ENCODE measurements around the gene ELFN1.

The ELFN1 gene

DNA sequence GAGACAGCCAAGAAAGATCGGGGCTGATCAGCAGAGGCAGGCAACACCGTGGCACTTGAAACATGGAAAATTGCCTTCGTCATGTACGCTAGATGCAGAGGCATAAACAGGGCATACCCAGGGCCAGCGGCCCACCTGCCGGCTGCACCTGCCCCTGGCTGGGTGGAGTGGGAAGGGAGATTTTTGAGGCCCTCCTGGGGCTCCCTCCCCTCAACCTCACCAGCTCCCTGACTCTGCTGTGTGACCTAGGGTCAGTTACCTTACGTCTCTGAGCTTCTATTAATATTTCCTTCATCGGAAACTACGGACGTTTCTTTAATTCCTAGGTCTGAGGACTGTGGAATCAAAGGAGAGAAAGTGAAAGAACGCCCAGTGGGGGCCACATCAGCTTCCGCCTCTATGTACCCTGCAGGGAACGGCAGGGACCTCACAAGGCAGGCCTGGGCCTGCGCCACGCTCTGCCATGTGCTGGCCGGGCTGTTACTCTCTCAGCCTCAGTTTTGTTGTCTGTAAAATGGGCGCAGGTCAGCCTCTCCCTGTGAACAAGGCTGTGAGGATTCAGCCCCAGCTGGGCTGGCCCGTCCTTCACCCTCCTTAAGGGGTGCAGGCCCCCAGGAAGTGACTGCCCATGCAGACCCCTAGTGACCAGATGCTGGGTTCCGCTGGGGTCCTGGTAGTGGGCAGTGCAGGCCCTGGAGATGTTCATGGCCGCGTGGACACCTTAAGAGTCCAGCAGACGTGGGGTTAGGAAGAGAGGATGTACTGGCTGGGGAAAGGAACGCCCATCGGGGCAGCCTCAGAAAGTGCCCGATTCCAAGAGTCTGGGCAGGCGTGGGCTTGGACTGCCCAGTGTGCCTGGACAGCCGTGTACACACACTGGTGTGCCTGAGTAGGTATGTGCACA lies 22.7 kb downstream of the ELFN1 start:
- ChIA-PET CTCF (no interaction called here), POLR2A (no interaction called here)
- Histone ChIP-seq H3K4me1 (ENCODE audit: control extremely low read depth in 1 of 4, control insufficient read depth in 4 of 4, insufficient read depth in 4 of 4, low read length in 3 of 4) (no peaks in the 10 kb centered on the region), H3K4me3 (ENCODE audit: control insufficient read depth in 1 of 7, extremely low read depth in 1 of 7, insufficient read depth in 4 of 7, low read depth in 2 of 7, low read length in 6 of 7) (no peak overlapping the region), H3K36me3 (ENCODE audit: control insufficient read depth in 4 of 4, insufficient read depth in 4 of 4, low read length in 3 of 4) (no peaks in the 10 kb centered on the region), H3K9me3 (ENCODE audit: control extremely low read depth in 1 of 5, control insufficient read depth in 4 of 5, insufficient read depth in 2 of 5, low read depth in 1 of 5, low read length in 4 of 5) (peaks cover 0 to 4% (median 0%) of the 10 kb centered on the region in 5 experiments), H3K27ac (ENCODE audit: insufficient read depth in 1 of 2, low read depth in 1 of 2, low read length in 2 of 2, poor library complexity in 1 of 2, severe bottlenecking in 2 of 2) (no peak overlapping the region), H3K27me3 (replicated peaks in 2 of 5; ENCODE audit: control insufficient read depth in 4 of 5, insufficient read depth in 5 of 5, low read length in 4 of 5) (peaks cover 0 to 6% (median 2%) of the 10 kb centered on the region in 5 experiments)
- DNase-seq, result no peak
- 97% methylated on average over 27 of the region's 27 CpGs for WGBS (ENCODE audit: insufficient coverage)

DNA sequence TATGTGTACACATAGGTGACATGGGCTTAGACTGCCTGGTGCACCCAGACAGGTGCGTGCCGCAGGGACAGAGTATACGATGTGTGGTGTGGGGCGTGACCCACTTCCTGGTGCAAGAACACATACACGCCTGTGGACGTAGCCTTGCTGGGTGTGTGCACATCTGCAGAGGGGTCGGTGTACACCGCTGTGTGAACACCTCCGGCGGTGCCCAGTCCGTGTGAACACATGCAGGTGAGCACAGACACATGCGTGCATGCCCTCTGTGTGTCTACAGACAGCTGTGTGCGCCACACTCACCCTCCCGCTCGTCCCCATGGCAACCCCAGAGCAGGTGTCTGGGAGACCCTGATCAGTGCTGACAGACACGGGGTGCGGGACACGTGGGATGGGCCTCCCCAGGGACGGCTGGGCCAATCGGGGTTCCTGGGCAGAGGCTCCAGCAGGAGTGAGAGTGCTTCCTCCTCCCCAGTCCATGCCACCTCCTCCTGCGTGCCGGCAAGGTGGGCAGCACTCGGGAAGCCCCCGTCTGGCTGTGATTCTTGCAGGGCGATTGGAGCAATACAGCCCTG lies 23.4 kb downstream of the ELFN1 start:
- peaks cover 0 to 6% (median 2%) of the 10 kb centered on the region in 5 experiments for H3K27me3 ChIP-seq (replicated peaks in 2 of 5; ENCODE audit: control insufficient read depth in 4 of 5, insufficient read depth in 5 of 5, low read length in 4 of 5)
- WGBS (ENCODE audit: insufficient coverage), result 84% methylated on average over 25 of the region's 25 CpGs
- H3K4me1 ChIP-seq (ENCODE audit: control extremely low read depth in 1 of 4, control insufficient read depth in 4 of 4, insufficient read depth in 4 of 4, low read length in 3 of 4), result no peaks in the 10 kb centered on the region
- H3K4me3 ChIP-seq (ENCODE audit: control insufficient read depth in 1 of 7, extremely low read depth in 1 of 7, insufficient read depth in 4 of 7, low read depth in 2 of 7, low read length in 6 of 7), result no peak overlapping the region
- H3K36me3 ChIP-seq (ENCODE audit: control insufficient read depth in 4 of 4, insufficient read depth in 4 of 4, low read length in 3 of 4), result no peaks in the 10 kb centered on the region
- ChIA-PET CTCF (no interaction called here), POLR2A (no interaction called here)
- no peak overlapping the region for H3K27ac ChIP-seq (ENCODE audit: insufficient read depth in 1 of 2, low read depth in 1 of 2, low read length in 2 of 2, poor library complexity in 1 of 2, severe bottlenecking in 2 of 2)
- H3K9me3 ChIP-seq (ENCODE audit: control extremely low read depth in 1 of 5, control insufficient read depth in 4 of 5, insufficient read depth in 2 of 5, low read depth in 1 of 5, low read length in 4 of 5), result peaks cover 0 to 4% (median 0%) of the 10 kb centered on the region in 5 experiments
- no peak for DNase-seq

DNA sequence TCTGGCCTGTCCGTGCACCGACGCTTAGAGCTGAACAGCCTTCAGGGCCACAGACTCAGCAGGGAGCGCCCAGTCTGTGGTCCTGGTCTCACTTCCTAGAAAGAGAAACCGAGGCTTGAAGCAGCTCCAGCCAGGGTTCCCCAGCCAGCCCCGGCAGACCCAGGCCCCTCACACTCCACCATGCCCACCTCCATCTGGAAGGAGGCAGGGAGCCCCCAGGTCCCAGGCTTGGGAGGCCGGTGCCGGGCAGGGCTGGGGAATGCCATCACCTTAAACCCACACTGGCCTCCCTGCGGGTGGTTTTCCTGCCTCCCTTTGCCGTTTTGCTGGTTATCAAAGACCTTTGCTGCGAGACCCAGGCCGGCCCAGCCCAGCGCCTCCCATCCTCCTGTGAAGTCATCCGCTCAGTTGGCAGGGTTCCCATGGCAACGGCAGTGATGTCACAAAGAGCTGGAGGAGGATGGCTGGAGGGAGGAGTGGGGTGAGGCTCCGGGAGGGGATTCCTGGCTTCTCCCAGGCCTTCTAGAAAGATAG lies 24.0 kb downstream of the ELFN1 start:
- 77% methylated on average over 15 of the region's 16 CpGs for WGBS (ENCODE audit: insufficient coverage)
- peaks cover 0 to 2% (median 0%) of the 10 kb centered on the region in 5 experiments for H3K9me3 ChIP-seq (ENCODE audit: control extremely low read depth in 1 of 5, control insufficient read depth in 4 of 5, insufficient read depth in 2 of 5, low read depth in 1 of 5, low read length in 4 of 5)
- H3K4me3 ChIP-seq (ENCODE audit: control insufficient read depth in 1 of 7, extremely low read depth in 1 of 7, insufficient read depth in 4 of 7, low read depth in 2 of 7, low read length in 6 of 7), result no peak overlapping the region
- DNase-seq, result no peak
- CTCF ChIA-PET, result no interaction called here
- no peaks in the 10 kb centered on the region for H3K36me3 ChIP-seq (ENCODE audit: control insufficient read depth in 4 of 4, insufficient read depth in 4 of 4, low read length in 3 of 4)
- POLR2A ChIA-PET, result no interaction called here
- no peak overlapping the region for H3K27ac ChIP-seq (ENCODE audit: insufficient read depth in 1 of 2, low read depth in 1 of 2, low read length in 2 of 2, poor library complexity in 1 of 2, severe bottlenecking in 2 of 2)
- H3K27me3 ChIP-seq (replicated peaks in 2 of 5; ENCODE audit: control insufficient read depth in 4 of 5, insufficient read depth in 5 of 5, low read length in 4 of 5), result peaks cover 0 to 10% (median 2%) of the 10 kb centered on the region in 5 experiments
- no peaks in the 10 kb centered on the region for H3K4me1 ChIP-seq (ENCODE audit: control extremely low read depth in 1 of 4, control insufficient read depth in 4 of 4, insufficient read depth in 4 of 4, low read length in 3 of 4)

DNA sequence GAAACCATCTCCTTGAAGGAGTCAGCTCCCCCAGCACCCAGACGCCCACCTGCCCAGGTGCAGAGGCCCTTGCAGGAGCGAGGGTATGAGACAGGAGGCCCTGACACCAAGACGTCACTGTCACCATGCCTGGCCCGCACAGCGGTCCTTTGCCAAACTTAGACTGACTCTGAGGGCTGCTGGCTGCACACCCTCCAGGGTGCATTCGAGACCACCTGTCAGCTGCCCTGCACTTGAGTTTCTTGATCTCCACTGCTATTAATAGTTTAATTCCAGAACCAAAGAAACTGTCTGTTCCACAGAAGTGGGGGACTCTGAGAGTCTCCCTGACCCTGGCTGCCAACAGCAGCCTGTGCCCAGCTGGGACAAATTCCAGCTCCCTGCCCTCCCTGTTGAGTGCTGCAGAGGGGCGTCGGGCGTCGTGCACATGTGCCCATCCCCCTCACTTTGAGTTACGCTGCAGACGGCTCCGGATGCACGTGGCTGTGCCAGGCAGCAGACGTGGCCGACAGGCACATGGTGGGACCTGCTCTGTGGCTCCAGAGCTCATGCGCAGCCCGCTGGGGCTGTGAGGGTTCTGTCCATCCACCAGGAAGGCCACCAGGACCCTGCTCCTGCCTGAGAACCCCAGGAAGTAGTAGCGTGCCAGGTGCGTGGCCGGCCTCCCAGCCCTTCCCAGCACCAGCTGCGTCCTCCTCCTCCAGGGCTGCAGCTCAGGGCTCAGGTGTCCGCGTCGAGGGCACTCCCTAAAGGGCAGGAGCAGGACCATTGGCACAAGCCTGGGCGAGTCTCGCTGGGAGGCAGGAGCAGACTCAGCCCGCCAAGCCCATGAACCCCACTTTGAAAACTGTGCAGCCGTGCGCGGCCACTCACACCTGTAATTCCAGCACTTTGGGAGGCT lies 24.8 kb downstream of the ELFN1 start:
- WGBS (ENCODE audit: insufficient coverage), result 88% methylated on average over 31 of the region's 31 CpGs
- Histone ChIP-seq H3K27ac (ENCODE audit: insufficient read depth in 1 of 2, low read depth in 1 of 2, low read length in 2 of 2, poor library complexity in 1 of 2, severe bottlenecking in 2 of 2) (no peak overlapping the region), H3K27me3 (replicated peaks in 2 of 5; ENCODE audit: control insufficient read depth in 4 of 5, insufficient read depth in 5 of 5, low read length in 4 of 5) (peaks cover 0 to 10% (median 2%) of the 10 kb centered on the region in 5 experiments), H3K36me3 (ENCODE audit: control insufficient read depth in 4 of 4, insufficient read depth in 4 of 4, low read length in 3 of 4) (no peaks in the 10 kb centered on the region), H3K4me1 (ENCODE audit: control extremely low read depth in 1 of 4, control insufficient read depth in 4 of 4, insufficient read depth in 4 of 4, low read length in 3 of 4) (no peaks in the 10 kb centered on the region), H3K4me3 (ENCODE audit: control insufficient read depth in 1 of 7, extremely low read depth in 1 of 7, insufficient read depth in 4 of 7, low read depth in 2 of 7, low read length in 6 of 7) (no peak overlapping the region), H3K9me3 (ENCODE audit: control extremely low read depth in 1 of 5, control insufficient read depth in 4 of 5, insufficient read depth in 2 of 5, low read depth in 1 of 5, low read length in 4 of 5) (no peaks in the 10 kb centered on the region)
- DNase-seq, result no peak
- ChIA-PET CTCF (no interaction called here), POLR2A (no interaction called here)

DNA sequence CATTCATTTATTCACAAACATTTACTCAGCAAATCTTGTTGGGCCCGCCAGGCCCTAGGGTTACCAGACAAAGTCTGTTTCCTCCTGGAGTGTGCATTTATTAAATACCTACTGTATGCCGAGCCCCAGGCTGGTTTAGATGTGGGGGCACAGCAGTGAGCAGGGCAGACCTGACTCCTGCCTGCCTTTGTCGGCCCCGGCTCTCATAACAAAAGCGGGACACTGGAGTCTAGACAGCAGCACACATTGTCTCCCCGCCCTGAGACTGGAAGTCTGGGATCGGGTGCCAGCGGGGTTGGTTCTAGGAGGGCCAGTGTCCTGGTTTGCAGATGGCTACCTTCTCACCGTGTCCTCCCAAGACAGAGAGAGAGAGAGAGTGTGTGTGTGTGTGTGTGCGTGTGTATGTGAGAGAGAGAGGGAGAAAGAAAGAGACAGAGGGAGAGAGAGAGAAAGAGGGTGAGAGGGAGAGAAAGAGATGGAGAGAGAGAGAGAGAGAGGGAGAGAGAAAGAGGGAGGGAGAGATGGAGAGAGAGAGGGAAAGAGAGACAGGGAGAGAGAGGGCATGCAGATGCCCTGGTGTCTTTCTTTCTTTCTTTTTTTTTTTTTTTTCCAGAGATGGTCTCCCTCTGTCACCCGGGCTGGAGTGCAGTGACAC lies 25.9 kb downstream of the ELFN1 start:
- H3K27me3 ChIP-seq (replicated peaks in 2 of 5; ENCODE audit: control insufficient read depth in 4 of 5, insufficient read depth in 5 of 5, low read length in 4 of 5), result peaks cover 0 to 15% (median 2%) of the 10 kb centered on the region in 5 experiments
- CTCF ChIA-PET, result no interaction called here
- H3K4me1 ChIP-seq (ENCODE audit: control extremely low read depth in 1 of 4, control insufficient read depth in 4 of 4, insufficient read depth in 4 of 4, low read length in 3 of 4), result no peaks in the 10 kb centered on the region
- 90% methylated on average over 10 of the region's 11 CpGs for WGBS (ENCODE audit: insufficient coverage)
- no peak for DNase-seq
- no peaks in the 10 kb centered on the region for H3K36me3 ChIP-seq (ENCODE audit: control insufficient read depth in 4 of 4, insufficient read depth in 4 of 4, low read length in 3 of 4)
- POLR2A ChIA-PET, result no interaction called here
- peaks cover 0 to 2% (median 0%) of the 10 kb centered on the region in 5 experiments for H3K9me3 ChIP-seq (ENCODE audit: control extremely low read depth in 1 of 5, control insufficient read depth in 4 of 5, insufficient read depth in 2 of 5, low read depth in 1 of 5, low read length in 4 of 5)
- no peak overlapping the region for H3K4me3 ChIP-seq (ENCODE audit: control insufficient read depth in 1 of 7, extremely low read depth in 1 of 7, insufficient read depth in 4 of 7, low read depth in 2 of 7, low read length in 6 of 7)
- H3K27ac ChIP-seq (ENCODE audit: insufficient read depth in 1 of 2, low read depth in 1 of 2, low read length in 2 of 2, poor library complexity in 1 of 2, severe bottlenecking in 2 of 2), result no peak overlapping the region

DNA sequence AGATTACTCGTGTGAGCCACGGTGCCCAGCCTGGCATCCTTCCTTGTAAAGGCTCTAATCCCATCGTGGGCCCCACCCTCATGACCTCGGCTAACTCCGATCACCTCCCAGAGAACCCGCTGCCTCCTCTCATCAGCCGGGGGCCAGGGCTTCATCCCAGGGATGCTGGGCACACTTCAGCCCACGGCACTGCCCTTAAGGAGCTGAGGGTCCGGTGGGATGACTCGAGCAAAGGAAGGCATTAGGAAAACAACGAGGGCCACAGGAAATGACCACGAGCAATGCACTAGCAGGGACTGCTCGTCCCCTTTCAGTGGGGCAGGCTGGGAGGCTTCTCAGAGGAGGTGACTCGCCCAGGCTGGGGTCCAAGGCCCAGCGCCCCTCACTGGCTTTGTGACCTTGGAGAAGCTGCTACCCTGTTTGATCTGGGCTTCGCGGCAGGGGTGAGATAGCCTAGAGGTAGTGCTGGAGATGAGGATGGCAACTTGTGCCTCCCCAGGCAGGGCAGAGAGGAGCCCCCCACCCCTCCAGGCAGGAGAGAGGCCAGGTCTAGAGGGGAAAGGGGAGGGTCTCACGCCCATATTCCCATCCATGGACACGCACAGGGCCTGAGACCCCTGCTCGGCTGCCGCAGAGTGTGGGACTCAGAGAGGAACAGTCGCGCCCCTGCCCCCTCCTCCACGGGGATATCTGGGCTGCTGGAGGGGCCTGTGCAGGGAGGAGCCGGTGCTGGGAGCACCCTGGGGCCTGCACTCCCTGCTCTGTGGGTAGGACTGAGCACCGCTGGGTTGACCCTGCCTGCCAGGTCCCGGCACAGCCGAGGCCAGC lies 26.8 kb downstream of the ELFN1 start:
- Histone ChIP-seq H3K27me3 (replicated peaks in 2 of 5; ENCODE audit: control insufficient read depth in 4 of 5, insufficient read depth in 5 of 5, low read length in 4 of 5) (peaks cover 0 to 16% (median 2%) of the 10 kb centered on the region in 5 experiments), H3K27ac (ENCODE audit: insufficient read depth in 1 of 2, low read depth in 1 of 2, low read length in 2 of 2, poor library complexity in 1 of 2, severe bottlenecking in 2 of 2) (no peak overlapping the region), H3K9me3 (ENCODE audit: control extremely low read depth in 1 of 5, control insufficient read depth in 4 of 5, insufficient read depth in 2 of 5, low read depth in 1 of 5, low read length in 4 of 5) (peaks cover 0 to 4% (median 0%) of the 10 kb centered on the region in 5 experiments), H3K4me1 (ENCODE audit: control extremely low read depth in 1 of 4, control insufficient read depth in 4 of 4, insufficient read depth in 4 of 4, low read length in 3 of 4) (no peaks in the 10 kb centered on the region), H3K4me3 (ENCODE audit: control insufficient read depth in 1 of 7, extremely low read depth in 1 of 7, insufficient read depth in 4 of 7, low read depth in 2 of 7, low read length in 6 of 7) (no peak overlapping the region), H3K36me3 (ENCODE audit: control insufficient read depth in 4 of 4, insufficient read depth in 4 of 4, low read length in 3 of 4) (no peaks in the 10 kb centered on the region)
- ChIA-PET POLR2A (no interaction called here), CTCF (no interaction called here)
- no peak for DNase-seq
- 82% methylated on average over 26 of the region's 28 CpGs for WGBS (ENCODE audit: insufficient coverage)
